Fibroblast of skin of left biceps (primary cell): Measurements from ENCODE around the gene PPFIBP2.
A peak's percentile ranks its signal among the peaks of the same experiment; 100 is the strongest.

Experiments
- DNase-seq, 2 experiments: peaks; one replicate each; pipeline ENCODE4 v3.0.0-alpha.2; 2013; ENCODE audit warnings: low read depth in 2 of 2

Gene PPFIBP2

DNA sequence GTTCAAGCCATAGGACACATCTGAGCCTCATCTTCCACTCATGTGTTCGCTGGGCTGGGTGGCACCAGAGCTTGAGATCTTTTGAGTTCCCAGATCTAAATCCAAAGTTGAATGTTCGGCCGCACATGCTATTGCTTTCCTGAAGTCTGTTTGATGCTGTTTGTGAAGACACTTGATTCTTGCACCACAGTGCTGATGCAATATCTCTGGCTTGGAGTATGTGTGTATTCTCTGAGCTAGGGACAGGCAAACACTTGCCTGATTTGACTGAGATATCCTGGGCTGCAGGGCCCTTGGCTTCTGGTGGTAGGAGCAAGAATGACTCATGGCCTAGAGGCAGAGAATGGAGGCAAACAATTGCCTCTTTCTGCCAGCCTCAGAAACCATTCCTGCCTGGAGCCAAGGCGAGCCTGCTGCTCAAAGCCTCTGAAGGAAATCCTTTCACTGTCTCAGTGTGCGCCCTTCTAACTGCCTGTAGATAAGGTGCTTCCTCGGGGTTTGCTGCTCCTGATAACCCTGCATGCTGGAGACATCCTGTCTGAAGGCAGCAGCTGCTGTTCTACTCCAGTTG lies 86.5 kb downstream of the PPFIBP2 start:
- no peak for DNase-seq

GRCh38 chr11:7603031-7603781 lies 89.4 kb downstream of the PPFIBP2 start:
- DNase-seq, result peak; percentile 40 to 53

DNA sequence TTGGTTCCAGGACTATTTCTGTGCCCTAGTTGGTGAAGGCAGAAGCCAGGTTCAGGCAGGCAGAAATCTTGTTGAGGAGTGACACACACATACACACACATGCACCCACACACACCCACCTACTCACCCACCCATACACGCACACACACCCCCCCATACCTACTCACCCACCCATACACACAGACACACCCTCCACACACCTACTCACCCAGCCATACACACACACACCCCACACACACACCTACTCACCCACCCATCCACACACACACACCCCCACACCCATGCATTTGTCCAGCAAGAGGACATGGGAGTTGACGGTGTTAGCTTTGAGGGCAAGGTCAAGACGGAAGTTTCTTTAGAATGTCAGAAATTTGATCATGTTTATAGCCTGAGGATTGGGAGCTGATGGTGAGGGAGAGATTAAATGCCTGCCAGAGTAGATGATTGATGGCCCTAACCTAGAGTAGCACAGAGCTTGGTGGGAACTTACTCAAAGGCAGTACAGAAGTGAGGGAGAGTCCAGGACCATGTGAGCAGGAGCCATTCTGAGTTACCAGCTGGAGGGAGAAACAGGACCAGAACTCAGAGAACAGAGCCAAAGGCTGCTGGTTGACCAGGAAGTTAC lies 90.6 kb downstream of the PPFIBP2 start:
- no peak for DNase-seq

GRCh38 chr11:7605186-7605943 lies 91.6 kb downstream of the PPFIBP2 start:
- DNase-seq, result peak in 1 of 2 experiments; percentile 18

DNA sequence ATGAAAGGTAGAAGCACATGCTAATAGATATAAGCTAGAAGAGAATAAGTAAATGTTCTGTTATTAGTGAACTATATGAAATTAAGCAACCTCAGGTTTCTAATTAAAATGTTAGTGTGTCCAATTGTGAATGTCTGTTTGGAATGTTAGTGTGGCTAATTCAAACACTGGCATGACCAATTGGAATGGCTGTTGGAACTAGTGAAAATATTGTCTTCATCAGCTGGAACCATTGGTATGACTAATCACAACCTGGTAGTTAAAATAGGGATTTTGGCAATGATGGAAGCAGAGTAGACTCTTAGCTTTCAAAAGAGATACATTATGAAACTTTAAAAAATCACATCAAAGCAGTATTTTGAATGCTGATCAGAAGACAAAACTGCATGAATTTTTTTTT lies 92.7 kb downstream of the PPFIBP2 start:
- DNase-seq, result no peak

DNA sequence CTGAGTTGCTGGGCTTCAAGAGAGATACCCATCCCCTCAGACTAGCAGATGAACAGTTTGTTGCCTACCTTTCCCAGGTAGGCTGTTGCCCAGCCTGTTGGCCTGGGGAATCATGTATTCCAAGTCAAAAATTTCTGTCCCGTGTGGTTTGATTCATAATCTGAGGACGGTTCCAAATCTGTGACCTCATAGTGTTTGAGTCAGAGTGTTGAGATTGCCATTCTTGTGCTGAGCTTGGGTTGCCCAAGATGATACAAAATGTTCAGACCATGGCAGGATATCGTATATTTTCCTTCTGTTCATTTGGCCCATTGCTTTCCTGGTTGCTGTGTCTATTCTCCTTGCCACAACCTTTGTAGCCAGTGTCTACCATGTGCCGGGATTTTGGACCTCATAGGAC lies 95.2 kb downstream of the PPFIBP2 start:
- no peak for DNase-seq

- DNase-seq, result no peak
Observed at GRCh38 chr11:7609521-7609920, 95.7 kb downstream of the PPFIBP2 start.

DNA sequence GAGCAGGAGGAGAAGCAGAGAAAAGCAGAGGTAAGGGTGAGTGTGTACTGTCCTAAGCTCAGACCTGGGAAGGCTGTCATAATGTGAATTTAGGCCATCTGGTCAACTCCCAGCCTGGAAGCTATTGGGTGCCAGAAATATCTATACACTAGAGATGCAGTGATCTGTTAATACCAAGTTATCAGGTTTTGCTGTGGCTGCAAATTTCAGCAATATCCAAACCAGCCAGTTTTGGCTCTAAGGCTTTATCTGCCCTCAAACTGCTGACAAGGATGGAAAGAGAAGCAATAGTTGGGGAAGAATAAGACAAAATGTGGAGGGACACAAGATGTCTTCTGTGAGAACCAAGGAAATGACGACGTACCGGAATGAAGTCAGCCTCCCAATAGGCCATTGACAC lies 96.6 kb downstream of the PPFIBP2 start:
- DNase-seq, result no peak

DNA sequence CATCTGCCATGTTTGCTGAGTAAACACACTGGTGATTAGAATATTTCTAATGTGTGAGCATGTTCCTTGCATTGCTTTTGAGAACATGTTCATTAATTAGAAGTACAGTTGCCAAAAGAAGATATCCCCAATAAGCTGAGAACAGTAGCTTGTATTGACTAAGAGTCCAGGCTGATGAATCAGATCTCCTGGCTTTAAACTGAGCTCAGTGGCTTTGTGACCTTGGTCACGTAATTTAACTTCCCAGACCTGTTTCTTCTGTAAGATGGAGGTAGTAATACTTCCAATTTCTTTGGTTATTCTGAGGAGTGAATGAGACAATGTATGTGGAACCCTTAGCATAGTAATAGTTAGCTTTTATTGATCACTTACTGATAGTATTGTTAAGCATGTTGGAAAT lies 97.6 kb downstream of the PPFIBP2 start:
- DNase-seq, result no peak

GRCh38 chr11:7612056-7612660 lies 98.4 kb downstream of the PPFIBP2 start:
- DNase-seq, result no peak

DNA sequence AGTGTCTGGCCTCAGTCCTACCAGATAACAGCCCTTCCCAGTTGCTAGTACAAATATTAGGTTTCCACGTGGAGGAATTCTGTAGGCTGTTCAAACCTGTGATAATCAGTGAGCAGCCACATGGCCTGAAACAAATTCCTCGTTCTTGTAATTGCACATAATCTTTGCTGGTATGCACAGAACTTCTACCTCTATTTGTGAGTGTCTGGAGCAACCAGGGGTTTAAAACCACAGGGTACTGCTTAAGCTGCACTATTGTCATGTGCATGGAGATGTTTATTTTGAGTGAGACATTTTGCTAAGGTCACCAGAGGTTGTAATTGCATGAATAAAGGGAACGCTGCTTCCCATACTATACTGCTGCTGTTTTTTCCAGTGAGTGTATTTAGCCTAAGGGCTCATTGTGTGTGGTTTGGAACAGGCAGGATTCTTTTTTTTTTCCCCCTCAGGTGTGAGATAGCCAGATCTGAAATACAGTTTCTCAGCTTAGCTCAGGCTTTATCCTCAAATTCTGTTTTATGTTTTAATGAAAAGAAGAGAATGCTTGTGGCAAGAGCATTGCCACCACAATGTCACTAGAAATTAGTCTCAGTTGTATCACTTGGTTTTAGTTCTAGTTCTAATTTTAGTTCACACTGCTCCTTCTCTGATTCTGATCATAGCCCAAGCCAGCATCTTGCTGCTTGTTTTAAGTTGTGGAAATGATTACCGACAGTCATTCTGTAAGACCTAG lies 99.0 kb downstream of the PPFIBP2 start:
- no peak for DNase-seq

GRCh38 chr11:7613394-7613720 lies 99.6 kb downstream of the PPFIBP2 start:
- DNase-seq, result no peak

DNA sequence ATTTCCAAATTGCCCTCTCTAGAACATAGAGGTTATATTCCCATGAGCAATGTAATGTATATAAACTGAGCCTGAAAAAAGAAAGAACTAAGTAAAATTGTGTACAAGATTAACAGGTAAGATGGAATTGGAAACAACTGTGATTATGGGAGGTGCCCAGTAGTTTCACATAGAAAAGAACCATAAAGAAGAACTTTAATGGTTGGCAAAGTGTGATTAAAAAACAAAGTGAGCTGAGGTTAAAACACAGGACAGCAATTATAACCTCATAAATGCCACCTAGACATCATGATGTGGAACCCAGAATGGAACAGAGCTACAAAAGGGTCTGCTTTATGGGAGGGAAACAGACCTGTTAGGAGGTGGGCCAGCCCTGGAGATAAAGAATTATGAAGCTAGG lies 100.9 kb downstream of the PPFIBP2 start:
- no peak for DNase-seq

DNA sequence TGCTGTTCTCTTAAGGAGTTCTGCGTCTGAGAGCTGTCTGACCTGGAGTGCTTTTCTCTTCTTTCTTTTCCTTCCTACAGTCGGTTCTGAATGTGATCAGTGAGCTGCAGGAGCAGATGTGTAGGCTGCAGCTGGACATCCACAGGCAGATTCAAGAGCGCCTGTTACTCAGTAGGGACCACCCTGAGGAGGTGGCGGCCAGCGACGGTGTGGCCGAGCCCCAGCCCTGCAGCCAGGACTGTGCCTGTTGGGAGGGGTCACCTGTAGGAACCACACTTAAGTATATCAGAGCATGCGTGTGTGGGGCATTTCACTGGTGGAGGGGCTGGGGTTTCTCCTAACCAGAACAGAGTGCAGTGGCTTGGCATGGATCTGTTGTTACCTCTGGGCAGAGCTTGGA lies 103.2 kb downstream of the PPFIBP2 start:
- DNase-seq, result no peak

DNA sequence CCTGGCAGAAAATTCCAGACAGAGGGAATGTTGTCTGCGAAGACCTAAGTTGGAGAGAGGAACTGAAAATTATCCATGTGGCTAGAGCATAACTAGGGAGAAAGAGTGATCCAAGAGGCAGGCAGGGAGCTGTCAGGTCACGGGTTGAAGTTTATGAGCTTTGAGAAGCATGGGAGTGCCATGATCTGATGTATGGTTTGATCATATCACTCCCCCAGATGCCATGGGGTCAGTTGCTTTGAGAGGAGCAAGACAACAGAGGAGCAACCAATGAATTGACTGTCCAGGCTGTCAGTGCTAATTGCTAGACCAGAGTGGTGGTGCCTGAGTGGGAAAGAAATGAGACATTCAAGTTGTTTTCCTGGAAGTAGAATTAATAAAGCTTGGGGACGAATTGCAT lies 105.5 kb downstream of the PPFIBP2 start:
- DNase-seq, result no peak

- no peak for DNase-seq
Observed at GRCh38 chr11:7621090-7621489, 107.3 kb downstream of the PPFIBP2 start.

- no peak for DNase-seq
Observed at GRCh38 chr11:7621554-7621953, 107.8 kb downstream of the PPFIBP2 start.

- DNase-seq, result no peak
Observed at GRCh38 chr11:7622721-7623120, 108.9 kb downstream of the PPFIBP2 start.

- no peak for DNase-seq
Observed at GRCh38 chr11:7628660-7629059, 114.9 kb downstream of the PPFIBP2 start.

DNA sequence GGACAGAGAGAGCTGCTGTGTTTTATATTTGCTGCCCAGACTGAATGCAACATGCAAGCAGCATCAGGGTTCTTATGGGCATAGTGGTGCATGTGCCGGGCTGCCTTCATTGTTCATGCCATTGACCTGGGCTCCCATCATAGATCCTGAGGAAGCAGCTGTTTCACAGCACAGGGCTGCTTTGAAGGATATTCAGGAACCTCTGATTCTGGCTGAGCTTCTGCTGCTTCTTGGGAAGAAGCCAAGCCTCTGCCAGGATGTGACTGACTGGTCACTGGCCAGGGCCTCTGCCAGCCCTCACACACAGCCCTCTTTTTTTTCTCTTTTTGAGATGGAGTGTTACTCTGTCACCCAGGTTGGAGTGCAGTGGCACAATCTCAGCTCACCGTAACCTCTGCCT lies 116.2 kb downstream of the PPFIBP2 start:
- no peak for DNase-seq

DNA sequence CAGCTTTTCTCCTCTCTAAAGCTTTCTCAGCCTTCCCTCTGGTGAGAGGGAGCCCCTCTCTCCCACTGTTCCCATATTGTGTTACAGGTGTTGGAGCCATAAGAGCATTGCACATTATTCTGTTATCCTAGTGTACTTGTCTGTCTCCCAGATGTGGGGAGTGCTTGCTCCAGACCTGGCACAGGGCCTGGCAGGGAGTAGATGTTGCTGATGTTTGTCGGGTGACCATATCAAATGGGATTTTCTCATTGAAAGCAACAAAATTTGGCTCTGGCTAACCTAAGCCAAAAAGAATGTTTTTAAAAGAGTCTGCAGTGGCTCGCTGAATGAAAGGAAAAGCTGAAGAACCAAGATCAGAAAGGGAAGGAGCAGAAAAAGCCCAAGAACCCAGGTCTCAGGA lies 118.4 kb downstream of the PPFIBP2 start:
- no peak for DNase-seq

DNA sequence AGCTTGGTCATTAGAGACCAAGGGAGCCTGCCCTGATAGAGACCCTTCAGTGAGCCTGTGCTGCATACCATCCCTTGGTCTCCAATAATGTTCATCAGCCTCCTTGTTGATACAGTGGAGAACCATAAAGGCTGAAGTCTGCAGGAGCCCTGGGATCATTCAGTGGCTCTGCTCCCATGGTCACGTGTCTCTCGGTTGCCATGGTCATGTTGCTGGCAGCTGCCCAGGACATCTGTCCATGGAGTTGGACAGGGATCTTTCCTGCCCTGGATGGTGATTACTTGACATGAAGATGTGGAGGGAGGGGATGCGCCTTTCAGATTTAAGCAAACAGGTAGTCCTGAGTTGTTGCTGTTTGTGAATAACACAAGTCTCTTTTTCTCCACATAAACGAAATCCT lies 121.3 kb downstream of the PPFIBP2 start:
- no peak for DNase-seq
